Measurements from ENCODE around the gene MUC12.
"Not testable (repeated sequence)": the region's sequence is repeated elsewhere in the genome, so short reads cannot be mapped to it uniquely, and the experiment has no call there.

The MUC12 gene

DNA sequence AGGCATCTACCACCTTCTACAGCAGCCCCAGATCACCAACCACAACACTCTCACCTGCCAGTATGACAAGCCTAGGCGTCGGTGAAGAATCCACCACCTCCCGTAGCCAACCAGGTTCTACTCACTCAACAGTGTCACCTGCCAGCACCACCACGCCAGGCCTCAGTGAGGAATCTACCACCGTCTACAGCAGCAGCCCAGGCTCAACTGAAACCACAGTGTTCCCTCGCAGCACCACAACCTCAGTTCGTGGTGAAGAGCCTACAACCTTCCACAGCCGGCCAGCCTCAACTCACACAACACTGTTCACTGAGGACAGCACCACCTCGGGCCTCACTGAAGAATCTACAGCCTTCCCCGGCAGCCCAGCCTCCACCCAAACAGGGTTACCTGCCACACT, 29.2 kb downstream of the MUC12 start:
- not testable (repeated sequence) for DNase-seq

GRCh38 chr7:100999334-100999733, 30.0 kb downstream of the MUC12 start:
- not testable (repeated sequence) for DNase-seq

DNA sequence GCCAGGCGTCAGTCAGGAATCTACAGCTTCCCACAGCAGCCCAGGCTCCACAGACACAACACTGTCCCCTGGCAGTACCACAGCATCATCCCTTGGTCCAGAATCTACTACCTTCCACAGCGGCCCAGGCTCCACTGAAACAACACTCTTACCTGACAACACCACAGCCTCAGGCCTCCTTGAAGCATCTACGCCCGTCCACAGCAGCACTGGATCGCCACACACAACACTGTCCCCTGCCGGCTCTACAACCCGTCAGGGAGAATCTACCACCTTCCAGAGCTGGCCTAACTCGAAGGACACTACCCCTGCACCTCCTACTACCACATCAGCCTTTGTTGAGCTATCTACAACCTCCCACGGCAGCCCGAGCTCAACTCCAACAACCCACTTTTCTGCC, 30.7 kb downstream of the MUC12 start:
- DNase-seq: not testable (repeated sequence)

DNA sequence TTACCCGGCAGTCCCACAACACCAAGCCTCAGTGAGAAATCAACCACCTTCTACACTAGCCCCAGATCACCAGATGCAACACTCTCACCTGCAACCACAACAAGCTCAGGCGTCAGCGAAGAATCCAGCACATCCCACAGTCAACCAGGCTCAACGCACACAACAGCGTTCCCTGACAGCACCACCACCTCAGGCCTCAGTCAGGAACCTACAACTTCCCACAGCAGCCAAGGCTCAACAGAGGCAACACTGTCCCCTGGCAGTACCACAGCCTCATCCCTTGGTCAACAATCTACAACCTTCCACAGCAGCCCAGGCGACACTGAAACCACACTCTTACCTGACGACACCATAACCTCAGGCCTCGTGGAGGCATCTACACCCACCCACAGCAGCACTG, 33.0 kb downstream of the MUC12 start:
- DNase-seq: not testable (repeated sequence)

- not testable (repeated sequence) for DNase-seq
Measured at GRCh38 chr7:101007361-101007760, 38.0 kb downstream of the MUC12 start.

GRCh38 chr7:101009629-101010028, 40.3 kb downstream of the MUC12 start:
- no peak for DNase-seq

DNA sequence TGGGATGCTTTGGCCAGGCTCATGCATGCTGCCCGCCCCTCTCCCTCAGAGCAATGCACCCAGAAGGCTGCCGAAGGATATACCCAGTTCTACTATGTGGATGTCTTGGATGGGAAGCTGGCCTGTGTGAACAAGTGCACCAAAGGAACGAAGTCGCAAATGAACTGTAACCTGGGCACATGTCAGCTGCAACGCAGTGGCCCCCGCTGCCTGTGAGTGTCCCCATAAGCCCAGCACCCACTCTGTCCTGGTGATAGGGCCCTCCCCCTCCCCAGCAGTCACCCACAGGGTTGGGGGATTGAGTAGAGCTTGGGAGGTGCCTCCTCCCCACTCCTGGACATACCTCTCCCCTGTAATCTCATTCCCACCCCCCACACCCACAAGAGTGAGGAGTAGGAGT, 43.6 kb downstream of the MUC12 start:
- no peak for DNase-seq

DNA sequence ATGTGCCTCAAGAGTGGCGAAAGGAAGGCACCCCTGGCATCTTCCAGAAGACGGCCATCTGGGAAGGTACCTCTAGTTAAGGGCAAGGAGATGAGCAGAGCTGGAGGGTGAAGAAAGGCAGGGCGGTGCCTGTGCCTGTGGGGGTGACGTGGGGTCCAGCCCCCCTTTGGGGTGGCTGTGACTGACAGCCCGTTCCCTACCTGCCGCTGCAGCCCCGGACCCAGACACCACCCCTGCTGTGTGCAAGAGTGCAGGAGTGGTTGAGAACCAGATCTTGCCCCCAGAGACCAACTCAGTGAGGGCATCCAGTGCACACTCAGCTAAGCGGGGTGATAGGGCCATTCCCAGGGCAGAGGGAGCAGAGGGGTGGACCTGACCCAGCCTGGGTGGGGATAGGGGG, 46.3 kb downstream of the MUC12 start:
- no peak for DNase-seq

DNA sequence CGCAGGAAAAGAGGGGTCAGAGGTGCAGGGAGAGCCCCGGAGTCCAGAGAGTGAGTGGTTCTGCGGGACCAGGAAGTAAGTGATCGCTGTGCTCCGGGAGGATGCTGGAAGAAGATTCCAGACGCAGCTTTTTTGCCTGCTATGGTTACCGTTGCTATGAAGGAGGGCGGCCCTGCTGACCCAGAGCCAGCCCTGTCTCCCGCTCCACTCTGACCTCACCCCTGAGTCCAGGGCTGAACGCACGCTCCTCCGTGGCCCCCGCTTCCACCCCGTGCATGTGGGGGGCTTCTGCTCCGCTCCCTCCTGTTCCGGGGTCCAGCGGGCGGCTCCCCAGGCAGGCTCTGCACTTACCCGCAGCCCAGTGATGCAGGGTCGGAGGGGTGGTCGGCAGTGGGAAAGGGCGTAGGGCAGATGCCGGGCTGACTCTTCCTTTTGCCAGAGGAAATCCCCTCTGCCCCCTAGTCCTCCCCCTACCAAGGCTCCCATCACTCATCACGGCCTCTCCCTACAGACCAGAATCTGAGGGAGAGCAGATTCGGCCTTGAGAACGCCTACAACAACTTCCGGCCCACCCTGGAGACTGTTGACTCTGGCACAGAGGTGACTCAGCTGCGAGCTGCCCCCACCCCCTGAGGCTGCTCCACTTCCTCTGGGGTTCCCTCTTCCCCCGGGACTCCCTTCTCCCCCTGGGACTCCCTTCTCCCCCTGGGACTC, 47.9 kb downstream of the MUC12 start:
- DNase-seq: peak; percentile 13

- DNase-seq: no peak
Measured at GRCh38 chr7:101018271-101019167, 49.2 kb downstream of the MUC12 start.

GRCh38 chr7:101020444-101020843, 51.1 kb downstream of the MUC12 start:
- DNase-seq: no peak

DNA sequence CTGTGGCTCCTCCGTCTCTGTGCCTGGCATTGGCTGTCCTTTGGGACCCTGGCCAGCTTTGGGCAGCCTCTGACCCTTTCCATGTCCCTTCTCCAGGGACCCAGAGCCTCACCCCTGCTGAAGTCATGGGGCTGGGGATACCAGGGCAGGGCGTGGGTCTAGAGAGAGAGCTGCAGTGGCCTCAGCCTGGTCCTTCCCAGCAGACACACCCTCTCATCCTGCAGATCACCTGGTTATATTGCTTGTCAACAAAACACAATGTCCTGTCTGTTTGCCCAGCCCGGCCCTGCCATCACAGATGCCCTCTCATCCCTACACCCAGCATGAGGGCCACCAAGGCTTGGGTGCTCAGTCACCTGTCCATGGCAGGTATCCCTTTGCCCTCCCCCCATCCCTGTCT, 52.3 kb downstream of the MUC12 start:
- no peak for DNase-seq

- DNase-seq: no peak
Measured at GRCh38 chr7:101023839-101024238, 54.5 kb downstream of the MUC12 start.

GRCh38 chr7:101031082-101031481, 61.7 kb downstream of the MUC12 start:
- no peak for DNase-seq

GRCh38 chr7:101035941-101036340, 66.6 kb downstream of the MUC12 start:
- DNase-seq: no peak

- not testable (repeated sequence) for DNase-seq
Measured at GRCh38 chr7:101041283-101041682, 71.9 kb downstream of the MUC12 start.

- DNase-seq: no peak
Measured at GRCh38 chr7:101058355-101058754, 89.0 kb downstream of the MUC12 start.

DNA sequence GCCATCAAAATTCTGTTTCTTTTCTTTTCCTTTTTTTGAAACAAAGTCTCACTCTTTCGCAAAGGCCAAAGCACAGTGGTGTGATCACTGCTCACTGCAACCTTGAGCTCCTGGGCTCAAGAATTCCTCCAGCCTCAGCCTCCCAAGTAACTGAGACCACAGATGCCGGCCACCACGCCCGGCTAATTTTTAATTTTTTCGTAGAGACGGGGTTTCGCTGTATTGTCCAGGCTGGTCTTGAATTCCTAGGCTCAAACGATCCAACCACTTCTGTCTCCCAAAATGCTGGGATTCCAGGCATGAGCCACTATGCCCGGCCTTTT, 90.2 kb downstream of the MUC12 start:
- no peak for DNase-seq

GRCh38 chr7:101060992-101061391, 91.6 kb downstream of the MUC12 start:
- DNase-seq: no peak

DNA sequence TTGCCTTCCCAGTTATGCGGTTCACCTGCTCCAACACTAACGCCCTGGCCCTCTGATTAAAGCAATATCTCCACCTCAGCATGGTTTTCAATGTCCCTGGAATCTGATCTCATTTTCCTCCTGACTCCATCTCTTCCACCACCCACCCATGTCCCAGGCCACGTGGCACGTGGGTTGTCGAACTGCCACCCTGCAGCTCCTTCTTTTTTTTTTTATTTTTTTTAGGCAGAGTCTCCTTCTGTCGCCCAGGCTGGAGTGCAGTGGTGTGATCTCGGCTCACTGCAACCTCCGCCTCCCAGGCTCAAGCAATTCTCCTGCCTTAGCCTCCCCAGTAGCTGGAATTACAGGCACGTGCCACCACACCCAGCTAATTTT, 94.8 kb downstream of the MUC12 start:
- DNase-seq: not testable (repeated sequence)

GRCh38 chr7:101065162-101065561, 95.8 kb downstream of the MUC12 start:
- DNase-seq: not testable (repeated sequence)

- DNase-seq: no peak
Measured at GRCh38 chr7:101066141-101066832, 96.9 kb downstream of the MUC12 start.

DNA sequence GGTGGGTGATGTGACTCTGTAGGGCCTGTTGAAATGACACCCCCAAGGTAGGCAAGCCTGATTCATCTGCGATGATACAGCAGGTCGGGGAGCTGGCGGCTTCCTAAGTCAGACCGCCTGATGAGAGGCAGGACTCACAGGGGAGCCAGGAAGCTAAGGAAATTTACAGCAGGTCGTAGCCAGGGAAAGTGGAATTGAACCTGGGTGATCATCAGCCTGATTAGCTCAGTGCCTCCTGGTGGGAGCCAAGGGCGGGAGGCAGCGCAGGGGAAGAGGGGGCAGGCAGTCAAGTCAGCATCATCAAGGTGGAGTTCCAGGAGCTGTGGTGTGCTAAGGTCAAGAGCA, 97.4 kb downstream of the MUC12 start:
- DNase-seq: no peak

GRCh38 chr7:101068401-101068800, 99.0 kb downstream of the MUC12 start:
- no peak for DNase-seq
